HG03175 (cell line): ENCODE measurements around the gene OS9.
"Not testable (repeated sequence)": the region's sequence is repeated elsewhere in the genome, so short reads cannot be mapped to it uniquely, and the experiment has no call there.

Source experiments
- ATAC-seq: cut with Tn5 transposase; IDR thresholded peaks from one replicate; pipeline ENCODE4 v1.9.1; 2021; ENCODE audit warnings: mild to moderate bottlenecking, moderate library complexity; ENCODE audit not compliant: unreplicated experiment

The OS9 gene

DNA sequence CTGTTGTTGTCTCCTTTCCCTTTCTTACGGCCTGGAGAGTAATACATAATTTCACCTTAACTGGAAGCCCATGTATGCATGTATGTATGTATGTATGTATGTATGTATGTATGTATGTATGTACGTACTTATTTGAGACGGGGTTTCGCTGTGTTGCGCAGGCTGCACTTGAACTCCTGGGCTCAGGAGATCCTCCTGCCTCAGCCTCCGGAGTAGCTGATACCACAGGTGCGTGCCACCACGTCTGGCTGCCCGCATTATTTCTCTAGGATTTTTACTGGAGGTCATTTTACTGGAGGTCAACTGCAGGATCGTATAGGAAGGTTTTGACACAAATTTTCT, 644 bp upstream of the OS9 start:
- no peak for ATAC-seq

DNA sequence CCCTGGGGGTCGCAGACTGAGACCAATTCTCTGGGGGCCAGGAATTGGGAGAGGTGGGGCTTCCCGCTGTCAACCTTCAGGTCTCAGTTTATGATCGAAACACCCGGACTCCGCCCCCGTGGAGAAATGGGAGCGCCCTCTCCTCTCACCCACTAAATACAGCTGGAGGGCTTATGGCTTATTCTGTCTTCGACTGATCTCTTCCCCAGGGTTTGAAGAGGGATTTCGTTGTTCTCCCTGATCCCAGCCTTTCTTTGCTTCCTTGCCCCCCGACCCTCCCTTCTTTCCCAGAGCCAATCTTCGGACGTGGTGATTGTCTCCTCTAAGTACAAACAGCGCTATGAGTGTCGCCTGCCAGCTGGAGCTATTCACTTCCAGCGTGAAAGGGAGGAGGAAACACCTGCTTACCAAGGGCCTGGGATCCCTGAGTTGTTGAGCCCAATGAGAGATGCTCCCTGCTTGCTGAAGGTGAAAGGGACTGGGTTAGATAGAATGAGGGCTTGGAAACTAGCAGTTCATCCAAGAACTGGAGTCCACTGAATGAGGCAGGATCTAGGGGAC, 607 bp downstream of the OS9 start:
- no peak for ATAC-seq

DNA sequence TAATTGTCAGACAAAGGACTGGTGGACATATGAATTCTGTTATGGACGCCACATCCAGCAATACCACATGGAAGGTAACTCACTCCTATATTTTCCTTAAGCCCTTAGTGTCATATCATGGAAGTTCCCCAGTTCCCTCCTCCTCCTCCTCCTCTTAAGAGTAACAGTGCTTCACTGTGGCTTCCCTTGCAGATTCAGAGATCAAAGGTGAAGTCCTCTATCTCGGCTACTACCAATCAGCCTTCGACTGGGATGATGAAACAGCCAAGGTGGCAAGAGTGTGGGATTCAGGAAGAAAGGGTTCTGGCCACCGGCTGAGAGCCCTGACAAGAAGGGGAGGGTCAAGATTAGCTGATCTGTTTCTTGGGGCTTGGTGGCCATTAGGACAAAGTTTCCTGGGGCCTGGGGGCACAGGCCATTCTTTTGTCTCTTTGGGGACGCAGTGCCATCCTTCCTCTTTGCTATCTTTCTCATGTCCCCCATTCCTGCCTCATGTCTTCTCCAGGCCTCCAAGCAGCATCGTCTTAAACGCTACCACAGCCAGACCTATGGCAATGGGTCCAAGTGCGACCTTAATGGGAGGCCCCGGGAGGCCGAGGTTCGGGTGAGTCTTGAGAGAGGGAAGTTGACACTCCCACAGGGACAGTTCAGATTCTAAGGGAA, 2.0 kb downstream of the OS9 start:
- ATAC-seq: no peak

DNA sequence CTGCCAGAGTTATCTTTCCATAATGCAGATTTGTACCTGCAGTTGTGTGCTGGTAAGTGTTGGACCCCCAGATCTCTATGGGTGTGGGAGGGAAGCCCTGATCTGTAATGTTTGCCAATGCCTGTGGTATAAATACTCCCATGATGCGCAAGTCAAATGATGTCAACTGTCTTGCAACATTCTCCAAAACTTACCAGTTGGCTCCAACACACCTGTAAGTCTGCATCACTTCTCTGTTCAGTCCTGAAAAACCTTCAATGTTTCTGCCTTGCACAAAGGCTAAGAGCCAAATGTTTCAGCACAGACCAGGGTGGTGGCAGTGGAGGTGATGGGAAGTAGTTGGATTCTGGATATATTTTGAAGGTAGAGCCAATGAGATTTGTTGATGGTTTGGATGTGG, 3.1 kb downstream of the OS9 start:
- no peak for ATAC-seq

DNA sequence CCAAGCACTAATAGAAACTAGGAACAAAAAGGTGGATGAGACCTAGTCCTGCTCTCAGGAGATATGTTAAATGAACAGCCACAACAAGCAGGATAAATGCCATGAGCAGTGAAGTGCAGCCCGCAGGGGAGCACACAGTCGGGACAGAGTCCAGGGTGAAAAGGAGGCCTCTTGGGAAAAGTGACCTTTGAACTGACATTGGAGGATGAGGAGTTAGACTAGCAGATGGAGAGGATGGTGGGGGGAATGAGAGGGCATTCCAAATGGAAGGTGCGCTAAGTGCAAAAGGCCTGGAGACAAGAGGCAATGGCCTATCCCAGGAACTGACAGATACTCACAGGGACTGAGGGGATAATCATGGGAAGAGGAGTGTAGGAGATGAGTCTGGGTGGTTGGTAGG, 4.5 kb downstream of the OS9 start:
- no peak for ATAC-seq

DNA sequence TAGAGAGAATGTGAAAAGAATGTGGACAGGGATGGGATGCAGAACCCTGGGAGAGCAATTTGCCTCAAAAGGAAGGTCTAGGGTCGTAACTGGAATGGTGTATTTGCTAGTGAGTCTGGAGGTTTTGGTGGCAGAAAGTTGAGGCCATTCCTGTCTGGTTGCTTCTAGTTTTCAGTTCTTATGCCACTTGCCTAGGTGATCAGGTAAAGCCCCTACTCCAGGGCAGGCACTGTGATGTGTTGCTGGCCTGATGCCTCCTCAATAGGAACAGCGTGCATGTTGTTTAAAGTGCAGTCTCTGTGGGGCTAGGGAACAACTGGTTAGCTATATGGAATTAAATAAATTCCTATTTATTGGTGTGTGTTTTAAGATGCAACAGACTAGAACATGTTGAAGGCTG, 6.4 kb downstream of the OS9 start:
- ATAC-seq: no peak

DNA sequence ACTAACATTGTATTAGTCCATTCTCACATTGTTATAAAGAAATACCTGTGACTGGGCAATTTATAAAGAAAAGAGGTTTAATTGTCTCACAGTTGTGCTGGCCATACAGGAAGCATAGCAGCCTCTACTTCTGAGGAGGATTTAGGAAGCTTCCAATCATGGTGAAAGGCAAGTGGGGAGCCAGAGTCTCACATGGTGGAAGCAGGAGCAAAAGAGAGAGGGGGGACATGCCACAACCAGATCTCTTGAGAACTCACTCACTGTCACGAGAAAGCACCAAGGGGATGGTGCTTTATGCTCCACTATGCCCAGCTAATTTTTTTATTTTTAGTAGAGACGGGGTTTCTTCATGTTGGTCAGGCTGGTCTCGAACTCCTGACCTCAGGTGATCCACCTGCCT, 13.3 kb downstream of the OS9 start:
- no peak for ATAC-seq

DNA sequence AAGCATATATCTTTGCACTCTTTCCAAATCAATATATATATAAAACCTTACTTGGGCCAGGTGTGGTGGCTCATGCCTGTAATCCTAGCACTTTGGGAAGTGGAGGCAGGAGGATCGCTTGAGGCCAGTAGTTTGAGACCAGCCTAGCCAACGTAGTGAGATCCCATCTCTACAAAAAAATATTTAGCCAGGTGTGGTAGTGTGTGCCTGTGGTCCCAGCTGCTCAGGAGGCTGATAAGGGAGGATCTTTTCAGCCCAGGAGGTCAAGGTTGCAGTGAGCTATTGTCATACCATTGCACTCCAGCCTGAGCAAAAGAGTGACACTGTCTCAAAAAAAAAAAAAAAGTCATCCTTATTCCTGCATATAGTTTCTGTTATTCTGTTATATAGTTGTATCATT, 14.4 kb downstream of the OS9 start:
- ATAC-seq: no peak

DNA sequence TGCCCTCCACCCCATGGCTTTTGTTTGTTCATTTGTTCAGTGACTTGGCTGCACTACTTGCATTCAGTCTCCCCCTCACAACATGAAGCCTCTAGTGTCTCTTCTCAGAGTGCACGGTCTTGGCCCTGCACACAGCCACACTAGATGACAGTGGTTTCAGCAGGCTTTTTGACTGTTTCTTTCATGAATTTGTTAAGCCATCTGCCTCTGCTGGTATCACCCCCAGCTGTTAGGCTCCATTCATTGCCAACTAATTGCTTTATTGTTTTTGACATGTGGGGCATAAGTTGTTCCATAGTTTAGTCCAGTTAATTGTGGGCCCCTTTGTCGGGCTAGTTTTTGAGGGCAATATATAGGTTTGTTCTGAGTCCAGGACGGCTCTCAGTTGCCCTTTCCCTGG, 18.8 kb downstream of the OS9 start:
- no peak for ATAC-seq

DNA sequence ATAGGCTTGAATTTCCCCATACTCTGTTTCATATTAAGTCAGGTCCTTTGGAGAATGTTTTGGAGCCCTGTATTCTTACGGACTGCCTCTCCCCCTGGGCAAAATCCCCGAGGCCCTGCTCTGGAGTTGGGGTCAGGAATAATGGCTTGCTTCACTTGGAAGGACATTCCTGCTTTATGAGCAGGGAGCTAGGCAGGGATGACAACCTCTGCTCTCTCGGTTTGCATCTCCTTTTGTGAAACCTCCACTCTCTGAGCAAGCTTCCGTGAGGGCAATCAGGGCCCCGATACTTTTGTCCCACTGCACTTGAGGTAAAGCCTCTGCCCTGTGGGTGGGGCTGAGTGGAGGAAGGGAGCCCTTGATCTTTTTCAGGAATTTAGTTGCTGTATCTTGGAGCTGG, 19.3 kb downstream of the OS9 start:
- no peak for ATAC-seq

DNA sequence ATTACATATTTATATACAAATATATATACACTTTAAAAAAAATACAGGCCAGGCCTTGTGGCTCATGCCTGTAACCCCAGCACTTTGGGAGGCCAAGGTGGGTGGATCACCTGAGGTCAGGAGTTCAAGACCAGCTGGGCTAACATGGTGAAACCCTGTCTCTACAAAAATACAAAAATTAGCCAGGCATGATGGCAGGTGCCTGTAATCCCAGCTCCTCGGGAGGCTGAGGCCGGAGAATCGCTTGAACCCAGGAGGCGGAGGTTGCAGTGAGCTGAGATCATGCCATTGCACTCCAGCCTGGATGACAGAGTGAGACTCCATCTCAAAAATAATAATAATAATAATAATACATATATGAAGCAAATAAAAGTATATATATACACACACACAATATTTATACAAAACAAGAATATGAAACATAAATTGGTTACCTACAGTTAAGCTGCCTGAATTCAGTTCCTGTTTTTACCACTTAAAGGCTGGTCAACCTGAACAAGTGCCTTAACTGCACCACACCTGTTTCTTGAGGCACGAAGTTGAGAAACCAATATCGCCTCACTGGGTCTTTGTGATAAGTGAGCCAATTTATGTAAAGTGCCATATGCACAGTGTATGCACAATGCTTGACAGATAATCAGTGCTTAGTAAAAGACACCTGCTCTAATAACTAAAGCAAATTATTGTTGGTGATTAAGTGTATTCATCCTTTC, 21.3 kb downstream of the OS9 start:
- not testable (repeated sequence) for ATAC-seq

DNA sequence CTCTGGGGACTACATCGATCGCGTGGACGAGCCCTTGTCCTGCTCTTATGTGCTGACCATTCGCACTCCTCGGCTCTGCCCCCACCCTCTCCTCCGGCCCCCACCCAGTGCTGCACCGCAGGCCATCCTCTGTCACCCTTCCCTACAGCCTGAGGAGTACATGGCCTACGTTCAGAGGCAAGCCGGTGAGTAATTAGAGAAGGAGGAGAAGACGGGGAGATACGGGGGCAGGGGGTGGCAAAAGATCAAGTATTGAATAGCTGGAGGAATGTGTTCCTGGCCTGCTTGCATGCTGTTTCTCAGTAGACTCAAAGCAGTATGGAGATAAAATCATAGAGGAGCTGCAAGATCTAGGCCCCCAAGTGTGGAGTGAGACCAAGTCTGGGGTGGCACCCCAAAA, 21.9 kb downstream of the OS9 start:
- ATAC-seq: no peak

DNA sequence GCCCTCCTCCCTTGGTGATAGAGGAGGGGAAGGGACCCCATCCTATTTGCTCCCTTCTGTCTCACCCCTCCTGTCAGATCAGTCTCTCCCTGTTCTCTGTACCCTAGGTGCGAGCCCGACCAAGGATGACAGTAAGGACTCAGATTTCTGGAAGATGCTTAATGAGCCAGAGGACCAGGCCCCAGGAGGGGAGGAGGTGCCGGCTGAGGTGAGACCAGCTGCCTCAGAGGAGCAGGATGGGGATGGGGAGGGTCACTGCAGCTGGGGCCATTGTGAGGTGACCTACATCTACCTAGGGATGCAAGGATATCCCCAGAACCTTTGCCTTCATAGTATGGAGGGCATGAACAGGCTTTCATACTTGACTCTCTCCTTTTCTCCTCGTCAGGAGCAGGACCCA, 22.4 kb downstream of the OS9 start:
- ATAC-seq: no peak

DNA sequence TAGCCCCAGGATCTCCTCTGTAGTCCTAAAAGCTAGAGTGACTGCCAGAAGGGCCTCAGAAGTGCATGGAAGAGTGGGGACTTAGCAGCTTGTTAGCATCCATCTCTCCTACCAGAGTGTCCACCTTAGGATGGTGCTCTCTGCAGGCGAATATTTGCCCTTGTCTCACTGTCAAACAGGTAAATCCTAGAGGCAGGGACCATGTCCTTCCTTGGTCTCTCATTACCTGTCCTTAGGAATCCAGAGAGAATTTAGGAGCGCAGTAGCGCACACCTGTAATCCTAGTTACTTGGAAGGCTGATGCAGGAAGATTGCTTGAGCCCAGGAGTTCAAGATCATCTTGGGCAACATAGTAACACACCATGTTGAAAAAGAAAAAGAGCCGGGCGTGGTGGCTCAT, 23.2 kb downstream of the OS9 start:
- ATAC-seq: no peak

DNA sequence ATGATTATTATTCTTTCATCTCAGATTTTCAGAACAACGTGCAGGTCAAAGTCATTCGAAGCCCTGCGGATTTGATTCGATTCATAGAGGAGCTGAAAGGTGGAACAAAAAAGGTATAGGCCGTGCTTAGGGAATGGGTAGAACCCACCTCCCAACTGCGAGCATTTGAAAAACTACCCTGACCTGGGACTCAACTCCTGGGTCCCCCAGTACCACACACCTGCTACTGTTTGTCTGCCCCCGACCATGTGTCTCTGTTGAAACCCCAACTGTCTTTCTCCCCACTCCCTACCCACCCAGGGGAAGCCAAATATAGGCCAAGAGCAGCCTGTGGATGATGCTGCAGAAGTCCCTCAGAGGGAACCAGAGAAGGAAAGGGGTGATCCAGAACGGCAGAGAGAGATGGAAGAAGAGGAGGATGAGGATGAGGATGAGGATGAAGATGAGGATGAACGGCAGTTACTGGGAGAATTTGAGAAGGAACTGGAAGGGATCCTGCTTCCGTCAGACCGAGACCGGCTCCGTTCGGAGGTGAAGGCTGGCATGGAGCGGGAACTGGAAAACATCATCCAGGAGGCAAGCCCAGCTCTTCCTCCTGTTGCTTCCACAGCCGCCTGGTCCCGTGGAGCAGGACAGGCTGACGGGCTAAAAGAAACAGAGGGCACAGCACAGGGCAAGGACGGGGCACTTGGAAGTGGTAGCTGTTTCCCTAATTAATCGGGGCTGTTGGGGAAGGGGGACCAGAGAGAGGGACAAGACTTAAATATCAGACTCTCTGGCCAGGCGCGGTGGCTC, 24.1 kb downstream of the OS9 start:
- ATAC-seq: no peak

DNA sequence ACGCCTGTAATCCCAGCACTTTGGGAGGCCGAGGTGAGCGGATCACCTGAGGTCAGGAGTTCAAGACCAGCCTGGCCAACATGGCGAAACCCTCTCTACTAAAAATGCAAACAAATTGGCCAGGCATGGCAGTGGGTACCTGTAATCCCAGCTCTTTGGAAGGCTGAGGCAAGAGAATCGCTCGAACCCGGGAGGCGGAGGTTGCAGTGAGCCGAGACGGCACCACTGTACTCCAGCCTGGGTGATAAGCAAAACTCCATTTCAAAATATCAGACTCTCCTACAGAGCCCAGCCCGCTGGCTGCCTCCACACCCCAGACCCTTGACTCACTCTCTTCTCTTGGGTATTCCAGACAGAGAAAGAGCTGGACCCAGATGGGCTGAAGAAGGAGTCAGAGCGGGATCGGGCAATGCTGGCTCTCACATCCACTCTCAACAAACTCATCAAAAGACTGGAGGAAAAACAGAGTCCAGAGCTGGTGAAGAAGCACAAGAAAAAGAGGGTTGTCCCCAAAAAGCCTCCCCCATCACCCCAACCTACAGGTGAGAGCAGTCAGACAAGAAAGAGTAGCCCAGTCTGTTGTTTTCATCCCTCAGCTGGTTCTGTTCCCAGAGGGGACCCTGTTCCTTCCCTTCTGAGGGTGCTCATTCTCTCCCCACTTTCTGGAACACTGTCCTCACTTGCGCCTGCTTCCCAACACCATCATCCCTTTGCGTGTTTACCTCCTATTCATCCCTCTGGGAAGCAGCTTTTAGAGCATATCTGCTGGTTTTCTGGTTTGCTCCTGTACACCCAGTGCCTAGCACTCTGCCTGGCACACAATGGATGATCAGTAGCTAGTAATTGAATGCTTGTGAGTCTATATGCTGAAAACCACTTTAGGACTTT, 25.0 kb downstream of the OS9 start:
- no peak for ATAC-seq

DNA sequence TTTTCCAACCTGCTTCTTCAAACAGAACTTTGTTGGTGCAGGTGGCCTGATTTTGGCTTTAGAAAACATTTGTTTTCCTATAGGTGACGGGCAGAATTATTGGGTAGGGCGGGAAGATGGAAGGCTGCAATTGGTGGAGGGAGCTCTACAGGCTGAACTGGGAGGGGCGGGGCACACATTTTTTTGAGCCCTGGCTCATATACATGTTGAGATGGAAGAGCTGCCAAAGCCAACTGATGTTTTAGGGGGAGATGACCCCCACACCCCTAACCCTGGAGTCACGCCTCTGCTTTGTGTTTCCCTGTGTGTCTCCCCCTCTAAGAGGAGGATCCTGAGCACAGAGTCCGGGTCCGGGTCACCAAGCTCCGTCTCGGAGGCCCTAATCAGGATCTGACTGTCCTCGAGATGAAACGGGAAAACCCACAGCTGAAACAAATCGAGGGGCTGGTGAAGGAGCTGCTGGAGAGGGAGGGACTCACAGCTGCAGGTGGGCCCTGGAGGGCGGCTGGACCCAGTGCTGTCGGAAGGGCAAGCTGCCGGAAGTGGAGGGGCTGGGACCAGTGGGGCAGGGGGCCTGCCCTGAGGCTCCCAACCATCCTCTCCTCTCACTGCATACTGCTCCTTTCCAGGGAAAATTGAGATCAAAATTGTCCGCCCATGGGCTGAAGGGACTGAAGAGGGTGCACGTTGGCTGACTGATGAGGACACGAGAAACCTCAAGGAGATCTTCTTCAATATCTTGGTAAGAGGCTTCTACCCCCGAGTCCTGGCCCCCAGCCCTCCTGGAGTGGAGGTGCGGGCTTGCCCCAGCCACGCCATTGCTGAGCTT, 26.1 kb downstream of the OS9 start:
- no peak for ATAC-seq

DNA sequence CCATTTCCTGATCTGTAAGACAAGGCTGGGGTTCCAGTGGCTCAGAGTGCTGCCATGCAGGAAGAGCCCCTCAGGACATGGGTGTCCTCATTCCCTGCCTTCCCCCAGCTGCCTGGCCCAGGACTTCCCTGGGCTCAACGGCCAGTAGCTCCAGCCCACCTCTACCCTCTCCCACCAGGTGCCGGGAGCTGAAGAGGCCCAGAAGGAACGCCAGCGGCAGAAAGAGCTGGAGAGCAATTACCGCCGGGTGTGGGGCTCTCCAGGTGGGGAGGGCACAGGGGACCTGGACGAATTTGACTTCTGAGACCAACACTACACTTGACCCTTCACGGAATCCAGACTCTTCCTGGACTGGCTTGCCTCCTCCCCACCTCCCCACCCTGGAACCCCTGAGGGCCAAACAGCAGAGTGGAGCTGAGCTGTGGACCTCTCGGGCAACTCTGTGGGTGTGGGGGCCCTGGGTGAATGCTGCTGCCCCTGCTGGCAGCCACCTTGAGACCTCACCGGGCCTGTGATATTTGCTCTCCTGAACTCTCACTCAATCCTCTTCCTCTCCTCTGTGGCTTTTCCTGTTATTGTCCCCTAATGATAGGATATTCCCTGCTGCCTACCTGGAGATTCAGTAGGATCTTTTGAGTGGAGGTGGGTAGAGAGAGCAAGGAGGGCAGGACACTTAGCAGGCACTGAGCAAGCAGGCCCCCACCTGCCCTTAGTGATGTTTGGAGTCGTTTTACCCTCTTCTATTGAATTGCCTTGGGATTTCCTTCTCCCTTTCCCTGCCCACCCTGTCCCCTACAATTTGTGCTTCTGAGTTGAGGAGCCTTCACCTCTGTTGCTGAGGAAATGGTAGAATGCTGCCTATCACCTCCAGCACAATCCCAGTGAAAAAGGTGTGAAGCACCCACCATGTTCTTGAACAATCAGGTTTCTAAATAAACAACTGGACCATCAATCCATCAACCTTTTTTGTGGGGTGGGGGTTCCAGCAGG, 27.0 kb downstream of the OS9 start:
- ATAC-seq: no peak
